ENCODE data around the gene BRK1. TPM values are rescaled to one million over a fixed set of nuclear protein-coding genes. Genes with fewer than 3 reads are reported as not detected.

Gene BRK1
- total and polyA plus RNA-seq, 9 of the 15 experiments (the other 6 are each of a cell fraction or from before 2014, with no cell fraction given): 105 to 634 (median 250) TPM

DNA sequence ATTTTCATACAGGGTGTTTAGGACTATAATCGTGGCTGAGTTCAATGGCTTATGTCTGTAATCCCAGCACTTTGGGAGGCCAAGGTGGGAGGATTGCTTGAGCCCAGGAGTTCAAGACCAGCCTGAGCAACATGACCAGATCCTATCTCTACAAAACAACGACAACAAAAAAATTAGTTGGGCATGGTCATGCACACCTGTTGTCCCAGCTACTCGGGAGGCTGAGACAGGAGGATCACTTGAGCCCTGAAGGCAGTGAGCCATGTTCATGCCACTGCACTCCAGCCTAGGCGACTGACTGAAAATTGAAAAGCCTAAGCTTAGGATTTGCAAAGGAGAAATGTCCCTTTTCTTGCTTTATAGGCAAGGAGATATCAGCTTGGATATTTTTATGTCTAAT is 1.5 kb downstream of the BRK1 start:
- ATAC-seq: no peak
- peaks cover 61% of the 10 kb centered on the region for H3K79me2 ChIP-seq (ENCODE audit: control insufficient read depth, insufficient read depth, low read length)
- BruUV-seq (replicated peaks): no TSS peak
- ChIA-PET CTCF (ENCODE audit: low intra/inter-chr PET ratio) (no interaction called here), POLR2A (interaction anchor here (0.8 to 2.4 kb wide), 7 partner anchors 10 to 225 kb away, joined by 3 to 7 read pairs (median 4); no protein-coding TSS in a partner anchor)
- H3K36me3 ChIP-seq (ENCODE audit: control insufficient read depth, insufficient read depth, low read length): peaks cover 36% of the 10 kb centered on the region
- intact Hi-C loops (cut with micrococcal nuclease): no loop called here
- H4K20me1 ChIP-seq (replicated peaks; ENCODE audit: control insufficient read depth, insufficient read depth, low read length): peaks cover 12% of the 10 kb centered on the region; the same call in 1 of the 2 replicates
- H3K4me1 ChIP-seq (replicated peaks in 1 of 2; ENCODE audit: control insufficient read depth in 2 of 2, insufficient read depth in 2 of 2, low read length in 2 of 2): peaks cover 9 to 14% of the 10 kb centered on the region in 2 experiments; a peak in 3 of 5 replicates
- in situ Hi-C loops (cut with MboI): no loop called here
- no peaks in the 10 kb centered on the region for H3K9me1 ChIP-seq (ENCODE audit: control insufficient read depth, insufficient read depth, low read length)
- no peak for FAIRE-seq
- H3K27ac ChIP-seq (ENCODE audit: extremely low read depth, low read depth, low read length): no peak overlapping the region
- DNase-seq (ENCODE audit: extremely low read depth in 1 of 4, low spot score in 3 of 4): no peak
- H3K4me2 ChIP-seq (ENCODE audit: insufficient read depth, low read length): peak overlapping the region; percentile 100
- H3K9me3 ChIP-seq (replicated peaks; ENCODE audit: control insufficient read depth, insufficient read depth, low read depth, low read length): no peaks in the 10 kb centered on the region
- peak overlapping the region; percentile 67; the same call in 1 of the 2 replicates for H3K4me3 ChIP-seq
- peak overlapping the region; percentile 67 to 77; a peak in 2 of 4 replicates for H3K9ac ChIP-seq (ENCODE audit: insufficient read depth in 1 of 2, low read depth in 2 of 2, low read length in 2 of 2)
- 47% methylated on average over 4 of the region's 4 CpGs for WGBS (ENCODE audit: insufficient coverage, low coverage, missing lambda C conversion rate)
- no peak overlapping the region for H2AFZ ChIP-seq (ENCODE audit: low read depth, low read length)
- TF ChIP-seq KLF10 (CRISPR knock-in tag; IDR thresholded peaks at IDR 0.05) (no peak), CREB1 (IDR thresholded peaks at IDR 0.05) (no peak), CREB1 (CRISPR knock-in tag; IDR thresholded peaks at IDR 0.05) (0 out of 2 replicates have a peak, but pooled peaks have one; percentile 10)
- no peaks in the 10 kb centered on the region for H3K27me3 ChIP-seq (ENCODE audit: control insufficient read depth in 2 of 2, insufficient read depth in 2 of 2, low read length in 2 of 2)

DNA sequence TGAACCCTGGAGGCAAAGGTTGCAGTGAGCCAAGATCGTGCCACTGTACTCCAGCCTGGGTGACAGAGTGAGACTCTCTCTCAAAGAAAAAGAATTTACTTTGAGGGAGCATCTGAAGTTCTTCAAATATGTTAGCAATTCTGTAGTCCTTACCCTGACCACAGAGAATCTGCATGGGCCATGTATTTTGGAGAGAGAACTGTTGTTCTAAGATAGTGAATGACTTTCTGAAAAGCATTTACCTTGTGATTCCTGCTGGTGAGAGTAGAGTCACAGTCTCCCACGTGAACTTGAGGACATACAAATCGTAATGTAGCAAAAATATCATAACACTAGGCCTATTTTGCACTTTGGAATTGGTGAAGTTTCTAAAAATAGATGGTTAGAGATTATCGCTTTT is 3.9 kb downstream of the BRK1 start:
- peaks cover 79% of the 10 kb centered on the region for H3K79me2 ChIP-seq (ENCODE audit: control insufficient read depth, insufficient read depth, low read length)
- no peak for DNase-seq (ENCODE audit: extremely low read depth in 1 of 4, low spot score in 3 of 4)
- H3K4me2 ChIP-seq (ENCODE audit: insufficient read depth, low read length): no peak overlapping the region
- ATAC-seq: no peak
- TF ChIP-seq, protein P1, sequence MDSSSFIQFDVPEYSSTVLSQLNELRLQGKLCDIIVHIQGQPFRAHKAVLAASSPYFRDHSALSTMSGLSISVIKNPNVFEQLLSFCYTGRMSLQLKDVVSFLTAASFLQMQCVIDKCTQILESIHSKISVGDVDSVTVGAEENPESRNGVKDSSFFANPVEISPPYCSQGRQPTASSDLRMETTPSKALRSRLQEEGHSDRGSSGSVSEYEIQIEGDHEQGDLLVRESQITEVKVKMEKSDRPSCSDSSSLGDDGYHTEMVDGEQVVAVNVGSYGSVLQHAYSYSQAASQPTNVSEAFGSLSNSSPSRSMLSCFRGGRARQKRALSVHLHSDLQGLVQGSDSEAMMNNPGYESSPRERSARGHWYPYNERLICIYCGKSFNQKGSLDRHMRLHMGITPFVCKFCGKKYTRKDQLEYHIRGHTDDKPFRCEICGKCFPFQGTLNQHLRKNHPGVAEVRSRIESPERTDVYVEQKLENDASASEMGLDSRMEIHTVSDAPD (CRISPR knock-in tag; IDR thresholded peaks at IDR 0.05): no peak
- no peak for TF ChIP-seq U2AF2 (optimal IDR thresholded peaks at IDR 0.05; ENCODE audit: low read depth, low read length)
- TF ChIP-seq KAT8 (IDR thresholded peaks at IDR 0.05; ENCODE audit: low read depth): no peak
- TF ChIP-seq MED1 (CRISPR knock-in tag; IDR thresholded peaks at IDR 0.05; ENCODE audit: borderline replicate concordance): no peak
- TF ChIP-seq, protein P2, sequence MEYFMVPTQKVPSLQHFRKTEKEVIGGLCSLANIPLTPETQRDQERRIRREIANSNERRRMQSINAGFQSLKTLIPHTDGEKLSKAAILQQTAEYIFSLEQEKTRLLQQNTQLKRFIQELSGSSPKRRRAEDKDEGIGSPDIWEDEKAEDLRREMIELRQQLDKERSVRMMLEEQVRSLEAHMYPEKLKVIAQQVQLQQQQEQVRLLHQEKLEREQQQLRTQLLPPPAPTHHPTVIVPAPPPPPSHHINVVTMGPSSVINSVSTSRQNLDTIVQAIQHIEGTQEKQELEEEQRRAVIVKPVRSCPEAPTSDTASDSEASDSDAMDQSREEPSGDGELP (CRISPR knock-in tag; IDR thresholded peaks at IDR 0.05; ENCODE audit: borderline replicate concordance): no peak
- no peaks in the 10 kb centered on the region for H3K9me3 ChIP-seq (replicated peaks; ENCODE audit: control insufficient read depth, insufficient read depth, low read depth, low read length)
- H3K27ac ChIP-seq (ENCODE audit: extremely low read depth, low read depth, low read length): no peak overlapping the region
- H3K36me3 ChIP-seq (ENCODE audit: control insufficient read depth, insufficient read depth, low read length): peaks cover 53% of the 10 kb centered on the region
- ChIA-PET CTCF (ENCODE audit: low intra/inter-chr PET ratio) (no interaction called here), POLR2A (no interaction called here)
- intact Hi-C loops (cut with micrococcal nuclease) (no loop called here), in situ Hi-C loops (cut with MboI) (no loop called here)
- no TSS peak for BruUV-seq (replicated peaks)
- no peak overlapping the region for H3K9ac ChIP-seq (ENCODE audit: insufficient read depth in 1 of 2, low read depth in 2 of 2, low read length in 2 of 2)
- FAIRE-seq: no peak
- no peak overlapping the region for H3K4me3 ChIP-seq
- H4K20me1 ChIP-seq (replicated peaks; ENCODE audit: control insufficient read depth, insufficient read depth, low read length): peaks cover 12% of the 10 kb centered on the region; the same call in 1 of the 2 replicates
- H2AFZ ChIP-seq (ENCODE audit: low read depth, low read length): no peak overlapping the region
- 84% methylated on average over 4 of the region's 4 CpGs for WGBS (ENCODE audit: insufficient coverage, low coverage, missing lambda C conversion rate)
- no peaks in the 10 kb centered on the region for H3K27me3 ChIP-seq (ENCODE audit: control insufficient read depth in 2 of 2, insufficient read depth in 2 of 2, low read length in 2 of 2)
- H3K4me1 ChIP-seq (replicated peaks in 1 of 2; ENCODE audit: control insufficient read depth in 2 of 2, insufficient read depth in 2 of 2, low read length in 2 of 2): peaks cover 9 to 14% of the 10 kb centered on the region in 2 experiments; a peak in 3 of 5 replicates
- H3K9me1 ChIP-seq (ENCODE audit: control insufficient read depth, insufficient read depth, low read length): no peaks in the 10 kb centered on the region

All from K562 (cell line).